OCI-M2 (cell line): Measurements from ENCODE around the gene HERC2.
"Not testable (repeated sequence)": the region's sequence is repeated elsewhere in the genome, so short reads cannot be mapped to it uniquely, and the experiment has no call there.

Experiments used
- DNase-seq: peaks from one replicate; lab custom pipeline; 2025; ENCODE audit not compliant: unreplicated experiment; lab: John Stamatoyannopoulos, UW

Gene HERC2

GRCh38 chr15:28228990-28229640, 92.9 kb downstream of the HERC2 start:
- DNase-seq = not testable (repeated sequence)

DNA sequence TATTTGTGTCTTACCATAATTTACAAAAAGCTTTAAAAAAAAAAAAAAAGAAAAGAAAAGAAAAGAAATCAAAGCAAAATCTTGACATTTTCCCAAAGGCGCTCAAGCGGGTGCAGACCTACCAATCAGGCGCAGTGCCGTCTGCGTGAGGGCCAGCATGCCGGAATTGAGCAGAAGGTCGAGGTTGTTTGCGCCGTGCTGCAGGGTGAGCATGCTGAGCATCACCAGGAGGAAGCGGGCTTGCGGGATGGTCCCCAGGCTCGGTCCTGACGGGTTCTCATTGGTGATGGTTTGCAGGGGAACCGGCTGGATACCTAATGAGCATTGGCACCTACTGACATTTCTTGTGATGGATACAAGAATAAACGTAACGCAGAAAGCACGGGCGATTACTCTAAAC, 93.9 kb downstream of the HERC2 start:
- DNase-seq = no peak

DNA sequence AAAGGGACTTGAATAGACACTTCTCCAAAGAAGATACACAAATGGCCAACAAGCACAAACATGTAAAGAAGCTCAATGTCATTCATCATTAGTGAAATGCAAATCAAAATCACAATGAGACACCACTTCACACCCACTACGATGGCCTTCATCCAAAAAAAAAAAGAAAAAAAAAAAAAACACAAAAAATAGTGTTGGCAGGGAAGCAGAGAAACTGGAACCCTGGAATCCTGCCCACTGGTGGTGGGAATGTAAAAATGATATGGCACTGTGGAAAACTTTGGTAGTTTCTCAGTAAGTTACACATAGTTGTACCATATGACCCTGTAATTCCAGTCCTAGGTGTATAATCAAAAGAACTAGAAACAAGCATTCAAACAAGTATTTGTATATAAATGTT, 94.7 kb downstream of the HERC2 start:
- DNase-seq = not testable (repeated sequence)

DNA sequence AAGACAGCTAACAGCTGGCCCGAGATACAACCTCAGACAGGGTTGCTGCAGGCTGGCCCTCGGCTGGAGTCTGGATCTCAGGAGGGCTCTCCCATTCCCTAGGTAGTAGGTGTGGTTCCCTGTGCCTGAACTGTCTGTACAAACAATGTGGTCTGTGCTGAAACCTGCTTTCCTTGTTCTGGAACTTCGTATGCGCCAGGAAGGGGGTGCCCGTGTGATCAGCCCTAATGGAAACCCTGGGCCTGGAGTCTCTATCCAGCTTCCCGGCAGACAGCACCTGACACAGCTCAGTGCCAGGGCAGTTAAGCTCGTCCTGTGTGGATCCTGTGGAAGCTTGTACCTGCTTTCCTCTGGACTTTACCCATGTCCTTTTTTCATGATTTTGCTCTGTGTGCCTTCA, 99.4 kb downstream of the HERC2 start:
- not testable (repeated sequence) for DNase-seq

GRCh38 chr15:28221696-28222095, 100.3 kb downstream of the HERC2 start:
- DNase-seq = not testable (repeated sequence)

- DNase-seq = no peak
Observed at GRCh38 chr15:28219116-28219515, 102.9 kb downstream of the HERC2 start.

DNA sequence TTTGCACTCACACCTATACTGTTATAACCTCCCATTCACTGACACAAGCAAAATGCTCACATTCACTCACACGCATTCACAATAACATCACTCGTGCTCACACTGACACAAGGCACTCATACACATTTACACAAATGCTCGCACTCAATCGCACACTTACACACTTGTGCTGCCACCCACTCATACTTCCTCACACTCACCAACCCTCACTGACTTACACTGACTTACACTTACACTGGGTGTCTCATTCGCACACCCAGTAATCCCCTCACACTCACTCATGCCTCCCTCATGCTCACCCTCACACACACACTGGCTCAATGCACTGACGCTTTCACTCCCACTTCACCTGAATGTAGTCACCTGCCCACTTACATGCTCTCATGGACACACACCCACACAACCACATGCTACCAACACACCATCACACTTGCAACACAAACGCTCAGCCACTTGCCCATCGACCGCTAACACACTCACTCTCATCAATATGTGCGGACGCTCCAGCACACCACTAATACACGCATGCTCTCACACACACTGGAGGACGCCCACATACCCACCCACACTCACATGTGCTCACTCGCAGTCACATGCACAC, 104.9 kb downstream of the HERC2 start:
- not testable (repeated sequence) for DNase-seq

DNA sequence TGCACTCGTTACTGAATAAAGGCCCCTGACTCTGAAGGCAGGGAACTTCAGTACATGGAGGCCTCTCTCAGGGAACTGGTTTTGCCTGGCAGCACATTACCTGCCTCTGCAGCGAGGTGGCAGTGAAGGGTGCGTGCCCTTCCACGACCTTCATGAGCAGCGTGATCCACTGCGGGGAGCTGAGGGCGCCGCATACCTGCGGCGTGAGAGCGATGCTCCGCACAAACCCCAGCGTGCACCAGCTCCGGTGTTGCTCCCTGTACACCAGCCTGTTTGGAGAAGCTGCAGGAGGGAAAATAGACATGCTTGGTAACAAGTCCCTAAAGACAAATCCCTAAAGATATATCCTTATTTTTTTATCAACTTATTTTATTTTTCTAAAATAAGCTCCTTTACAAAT, 106.5 kb downstream of the HERC2 start:
- DNase-seq = not testable (repeated sequence)

DNA sequence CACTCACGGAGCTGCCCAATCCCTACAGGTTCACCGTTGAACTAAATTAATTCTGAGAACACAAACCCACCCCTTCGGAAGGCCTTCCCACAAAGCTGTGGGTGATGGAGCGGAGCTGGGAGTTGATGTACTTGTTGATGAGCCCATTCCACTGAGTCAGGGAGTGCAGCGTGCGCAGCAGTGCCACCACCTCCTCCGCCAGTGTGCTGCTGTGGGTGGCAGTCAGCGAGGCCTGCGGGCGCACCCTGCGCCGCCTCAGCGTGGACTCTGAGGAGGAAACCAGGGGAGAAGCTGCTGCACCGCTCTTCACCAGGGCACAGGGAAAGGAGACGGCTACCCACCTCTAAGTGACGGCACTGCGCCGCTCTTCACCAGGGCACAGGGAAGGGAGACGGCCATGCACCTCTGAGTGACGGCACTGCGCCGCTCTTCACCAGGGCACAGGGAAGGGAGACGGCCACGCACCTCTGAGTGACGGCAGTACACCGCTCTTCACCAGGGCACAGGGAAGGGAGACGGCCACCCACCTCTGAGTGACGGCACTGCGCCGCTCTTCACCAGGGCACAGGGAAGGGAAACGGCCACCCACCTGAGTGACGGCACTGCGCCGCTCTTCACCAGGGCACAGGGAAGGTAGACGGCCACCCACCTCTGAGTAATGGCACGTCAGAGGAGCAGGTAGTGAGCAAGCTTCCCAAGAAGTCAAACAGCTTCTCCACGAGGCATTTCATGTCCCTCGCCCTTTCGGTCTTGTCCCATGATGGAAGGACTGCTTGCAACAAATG, 107.8 kb downstream of the HERC2 start:
- not testable (repeated sequence) for DNase-seq

DNA sequence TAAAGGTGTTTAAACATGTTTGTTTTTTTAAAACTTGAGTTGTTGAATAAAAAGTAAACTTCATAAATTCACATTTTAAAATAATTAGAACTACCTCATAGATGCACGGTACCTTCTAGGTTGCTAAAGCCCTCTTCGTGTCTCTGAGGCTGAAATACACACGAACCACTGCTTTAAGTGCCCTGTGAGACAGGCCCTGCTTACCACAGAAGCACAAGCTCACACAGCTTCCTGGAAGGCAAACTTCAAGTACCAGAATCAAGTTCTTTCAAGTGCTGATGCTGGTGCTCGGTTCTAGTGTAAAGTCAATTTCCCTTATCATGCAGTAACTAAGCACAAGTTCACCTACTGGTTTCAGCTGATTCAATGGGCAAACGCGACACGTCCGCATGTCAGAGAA, 108.6 kb downstream of the HERC2 start:
- DNase-seq = not testable (repeated sequence)

- no peak for DNase-seq
Observed at GRCh38 chr15:28208583-28208982, 113.4 kb downstream of the HERC2 start.

DNA sequence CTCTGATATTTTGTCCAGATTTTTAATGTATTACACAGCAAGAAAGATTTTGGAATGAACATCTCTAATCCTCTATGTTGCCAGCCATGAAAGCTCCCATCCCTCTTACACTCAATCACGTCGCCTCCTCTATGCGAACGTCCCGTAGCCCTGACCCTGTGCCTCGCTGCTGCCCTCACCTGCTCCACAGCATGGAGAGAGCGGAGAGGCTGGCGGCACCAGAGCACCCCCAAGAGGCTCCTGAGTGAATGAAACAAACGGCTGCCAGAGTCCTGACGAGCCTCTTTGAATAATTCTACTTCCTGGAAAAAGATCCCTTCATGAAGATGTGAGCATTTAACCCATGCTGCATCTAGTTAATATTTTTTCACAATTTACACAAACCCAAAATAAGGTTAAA, 116.3 kb downstream of the HERC2 start:
- DNase-seq = not testable (repeated sequence)

- not testable (repeated sequence) for DNase-seq
Observed at GRCh38 chr15:28203055-28203828, 118.7 kb downstream of the HERC2 start.

DNA sequence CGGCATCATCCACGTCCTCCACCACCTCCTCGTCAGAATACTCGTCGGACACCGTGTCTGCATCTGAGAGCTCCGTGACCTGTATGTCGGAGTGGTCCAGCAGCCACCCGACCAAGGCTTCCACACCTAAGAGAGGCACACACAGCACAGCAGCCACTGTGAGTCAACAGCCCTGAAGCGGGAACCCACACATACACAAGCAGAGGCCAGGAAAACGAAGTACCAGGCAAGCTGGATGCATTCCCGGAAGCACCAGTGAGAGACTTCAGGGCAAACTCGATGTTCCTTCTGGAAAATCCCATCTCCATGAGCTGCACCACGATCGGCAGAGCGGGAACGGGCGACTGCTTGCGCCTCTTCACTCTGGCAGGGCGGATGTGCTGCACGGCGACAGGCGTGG, 119.9 kb downstream of the HERC2 start:
- not testable (repeated sequence) for DNase-seq

DNA sequence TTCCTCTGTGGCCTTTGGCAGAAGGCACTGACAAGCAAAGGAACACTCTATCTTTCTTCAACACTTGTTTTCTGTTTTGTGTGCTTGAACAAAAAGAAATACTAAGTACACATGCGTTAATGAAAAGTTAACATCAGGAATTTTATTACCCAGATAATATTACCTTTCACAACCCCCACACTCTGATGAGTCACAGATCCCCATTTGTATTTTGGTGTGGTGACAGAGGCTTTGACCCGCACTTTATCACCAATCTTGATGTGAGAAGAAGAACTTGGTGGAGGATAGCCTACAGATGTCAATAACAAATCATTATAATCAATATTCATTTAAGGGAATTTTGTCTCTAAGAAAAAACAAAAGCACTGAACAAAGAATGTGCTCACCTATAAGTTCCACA, 123.8 kb downstream of the HERC2 start:
- not testable (repeated sequence) for DNase-seq

DNA sequence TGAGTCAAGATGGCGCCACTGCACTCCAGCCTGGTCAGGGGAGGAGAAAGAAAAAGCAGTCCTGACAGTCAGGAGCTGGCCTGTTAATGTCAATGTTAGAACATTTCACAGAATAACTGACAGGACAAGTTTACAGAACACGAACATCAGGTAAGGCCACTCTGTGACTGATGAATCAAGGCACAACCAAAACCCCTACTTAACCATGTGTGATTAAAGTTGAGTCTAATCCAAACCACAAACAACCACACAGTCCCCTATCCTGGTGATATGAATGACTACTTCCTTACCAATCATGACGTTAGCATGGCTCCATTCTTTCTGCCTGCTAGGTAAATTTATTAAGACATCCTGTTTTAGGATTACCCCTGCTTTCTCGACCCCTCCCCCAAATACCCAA, 124.3 kb downstream of the HERC2 start:
- DNase-seq = not testable (repeated sequence)

DNA sequence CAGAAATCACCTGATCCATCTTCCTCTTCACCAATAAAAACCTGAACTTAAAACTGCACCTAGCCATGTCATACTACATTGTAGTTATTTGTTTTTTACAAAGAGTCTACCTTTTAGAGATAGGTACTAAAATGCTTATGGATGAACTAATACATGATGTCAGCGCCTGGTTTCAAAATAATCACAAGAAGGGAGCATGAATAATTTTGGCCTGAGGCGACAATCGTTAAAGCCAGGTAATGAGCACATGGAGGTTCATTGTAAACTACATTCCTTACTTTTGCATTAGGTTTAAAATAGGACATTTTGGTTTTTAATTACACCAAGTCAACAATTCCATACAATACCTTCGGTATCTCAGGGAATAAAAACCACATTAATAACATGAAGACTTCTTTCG, 125.4 kb downstream of the HERC2 start:
- DNase-seq = not testable (repeated sequence)

DNA sequence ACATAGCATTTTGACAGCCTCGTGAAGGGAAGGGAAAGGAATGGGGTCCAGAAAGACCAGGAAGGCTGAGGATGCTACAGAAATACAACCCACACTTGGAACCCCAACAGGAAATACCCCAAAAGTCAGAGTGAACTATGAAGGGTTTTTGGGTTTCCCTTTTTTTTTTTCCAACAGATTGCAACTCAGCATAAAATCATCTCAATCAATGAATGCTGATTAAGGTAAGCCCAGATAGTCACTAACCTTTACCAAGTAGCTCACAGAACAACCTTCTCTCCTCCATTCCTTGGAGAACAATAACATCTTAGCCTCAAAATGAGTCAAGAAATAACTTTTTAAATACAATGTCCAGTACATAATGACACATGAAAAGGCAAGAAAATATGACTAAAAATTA, 129.2 kb downstream of the HERC2 start:
- no peak for DNase-seq

DNA sequence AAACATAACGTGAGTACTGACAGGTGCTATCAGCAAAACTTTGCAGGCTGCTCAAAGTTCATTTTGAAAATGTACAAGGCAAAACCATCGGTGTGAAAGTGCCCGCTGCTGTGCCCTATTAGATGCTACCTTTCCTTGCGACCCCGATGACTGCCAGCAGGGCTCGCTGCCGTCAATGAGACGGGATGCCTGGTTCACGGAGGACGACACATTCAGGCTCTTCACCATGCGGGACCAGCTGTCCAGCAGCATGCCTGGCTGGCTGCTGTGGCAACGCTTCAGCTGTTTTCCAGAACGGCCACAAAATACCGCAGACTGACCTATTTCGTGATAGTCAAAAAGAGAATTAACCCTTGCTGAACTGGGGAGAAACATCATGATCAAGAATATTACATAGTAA, 130.1 kb downstream of the HERC2 start:
- no peak for DNase-seq

- no peak for DNase-seq
Observed at GRCh38 chr15:28190391-28191174, 131.4 kb downstream of the HERC2 start.
